Nephron (organoid): ENCODE data around the gene HOXB3.

Experiments
- H3K27ac Mint-ChIP-seq, 3 experiments: 2 replicates each; pipeline ENCODE4 v1.8.0; 2020; ENCODE audit warnings: mixed read lengths in 3 of 3, mild to moderate bottlenecking in 2 of 3, moderate library complexity in 1 of 3
- H3K27me3 Mint-ChIP-seq: 2 replicates; pipeline ENCODE4 v1.8.0; 2021; ENCODE audit warnings: low read depth, mild to moderate bottlenecking, moderate library complexity, mixed read lengths
- H3K36me3 Mint-ChIP-seq: 2 replicates; pipeline ENCODE4 v1.8.0; 2020; ENCODE audit warnings: low read depth, mixed read lengths
- H3K4me1 Mint-ChIP-seq: 2 replicates; pipeline ENCODE4 v1.8.0; 2020; ENCODE audit warnings: mixed read lengths
- H3K4me3 Mint-ChIP-seq, 3 experiments: 2 replicates each; pipeline ENCODE4 v1.8.0; 2020; ENCODE audit warnings: mild to moderate bottlenecking in 3 of 3, mixed read lengths in 3 of 3, moderate library complexity in 2 of 3
- H3K9me3 Mint-ChIP-seq: 2 replicates; pipeline ENCODE4 v1.8.0; 2020; ENCODE audit warnings: mixed read lengths
- CTCF ChIP-seq, 3 experiments: fragments of 200-600 bp; sonication (generic); IDR thresholded peaks; one replicate each; pipeline ENCODE4 v1.5.0; 2021; ENCODE audit warnings: antibody characterized with exemption in 3 of 3; ENCODE audit not compliant: unreplicated experiment in 3 of 3

The HOXB3 gene

GRCh38 chr17:48575673-48576478, 14.2 kb downstream of the HOXB3 start:
- no peak for TF ChIP-seq CTCF (IDR thresholded peaks at IDR 0.05; ENCODE audit: unreplicated experiment in 3 of 3)
- Mint-ChIP-seq H3K9me3 (no peaks in the 10 kb centered on the region), H3K36me3 (peaks cover 37% of the 10 kb centered on the region), H3K27me3 (peaks cover 68% of the 10 kb centered on the region), H3K4me1 (peaks cover 89% of the 10 kb centered on the region), H3K27ac (no peak overlapping the region), H3K4me3 (peak overlapping the region; percentile 71 to 82 (median 80))

GRCh38 chr17:48575066-48575582, 14.9 kb downstream of the HOXB3 start:
- Mint-ChIP-seq H3K27ac (no peak overlapping the region), H3K4me3 (peak overlapping the region in 2 of 3 experiments; percentile 71 to 80), H3K9me3 (no peaks in the 10 kb centered on the region), H3K27me3 (peaks cover 63% of the 10 kb centered on the region), H3K4me1 (peaks cover 89% of the 10 kb centered on the region), H3K36me3 (peaks cover 37% of the 10 kb centered on the region)
- TF ChIP-seq CTCF (IDR thresholded peaks at IDR 0.05; ENCODE audit: unreplicated experiment in 3 of 3), result no peak

GRCh38 chr17:48574505-48575065, 15.5 kb downstream of the HOXB3 start:
- H3K4me3 Mint-ChIP-seq, result peak overlapping the region in 2 of 3 experiments; percentile 71 to 80
- peaks cover 37% of the 10 kb centered on the region for H3K36me3 Mint-ChIP-seq
- H3K4me1 Mint-ChIP-seq, result peaks cover 84% of the 10 kb centered on the region
- no peaks in the 10 kb centered on the region for H3K9me3 Mint-ChIP-seq
- peaks cover 60% of the 10 kb centered on the region for H3K27me3 Mint-ChIP-seq
- TF ChIP-seq CTCF (IDR thresholded peaks at IDR 0.05; ENCODE audit: unreplicated experiment in 3 of 3), result no peak
- no peak overlapping the region for H3K27ac Mint-ChIP-seq

- Mint-ChIP-seq H3K9me3 (no peaks in the 10 kb centered on the region), H3K27ac (no peak overlapping the region), H3K36me3 (peaks cover 26% of the 10 kb centered on the region), H3K27me3 (peaks cover 45% of the 10 kb centered on the region), H3K4me3 (peak overlapping the region in 2 of 3 experiments; percentile 46 to 75), H3K4me1 (peaks cover 61% of the 10 kb centered on the region)
- no peak for TF ChIP-seq CTCF (IDR thresholded peaks at IDR 0.05; ENCODE audit: unreplicated experiment in 3 of 3)
These were observed 18.1 kb downstream of the HOXB3 start for GRCh38 chr17:48571826-48572417.

- H3K27me3 Mint-ChIP-seq, result peaks cover 45% of the 10 kb centered on the region
- H3K27ac Mint-ChIP-seq, result no peak overlapping the region
- H3K4me3 Mint-ChIP-seq, result peak overlapping the region in 2 of 3 experiments; percentile 46 to 75
- H3K36me3 Mint-ChIP-seq, result peaks cover 26% of the 10 kb centered on the region
- H3K4me1 Mint-ChIP-seq, result peaks cover 58% of the 10 kb centered on the region
- no peak for TF ChIP-seq CTCF (IDR thresholded peaks at IDR 0.05; ENCODE audit: unreplicated experiment in 3 of 3)
- no peaks in the 10 kb centered on the region for H3K9me3 Mint-ChIP-seq
These were observed 18.8 kb downstream of the HOXB3 start for GRCh38 chr17:48571024-48571818.
